ENCODE results near the gene HOXA13. TPM values are rescaled to one million over a fixed set of nuclear protein-coding genes. Genes with fewer than 3 reads are reported as not detected.

The HOXA13 gene
- total and polyA plus RNA-seq, 8 donors: 29.0 TPM; not detected in 7

DNA sequence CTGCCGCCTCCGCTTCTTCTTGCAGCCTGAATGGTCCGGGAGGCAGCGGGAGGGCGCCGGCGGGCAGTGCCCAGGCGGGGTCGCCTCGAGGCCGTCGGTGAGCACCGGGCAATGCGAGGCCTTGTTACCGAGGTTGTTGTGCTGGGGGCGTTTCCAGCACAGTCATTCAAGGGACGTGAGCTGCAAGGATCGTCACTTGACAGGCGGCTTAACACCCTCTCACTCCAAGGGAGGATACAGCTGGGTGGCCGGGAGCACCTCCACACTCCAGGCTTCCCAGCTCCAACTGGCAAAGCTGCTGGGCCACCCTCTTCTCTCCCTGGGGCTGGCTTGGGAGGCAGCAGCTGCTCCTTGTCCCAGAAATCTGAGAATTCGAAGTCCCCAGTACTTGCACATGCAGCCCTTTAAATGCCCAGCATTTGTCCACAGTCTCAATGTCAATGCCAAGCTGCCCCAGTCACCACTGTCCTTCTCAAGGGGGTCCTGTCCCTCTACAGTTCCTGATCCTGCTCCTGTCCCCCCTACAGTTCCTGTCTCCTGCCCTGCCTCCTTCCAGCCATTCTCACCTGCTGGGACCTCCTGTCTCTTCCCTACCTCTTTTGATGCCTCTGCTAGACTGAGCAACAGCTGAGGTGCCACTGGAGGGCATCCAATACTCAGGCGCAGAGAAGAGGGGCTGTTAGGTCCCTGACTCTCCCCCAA is 10.4 kb downstream of the HOXA13 start:
- peaks cover 0 to 14% (median 0%) of the 10 kb centered on the region in 4 donors for H3K9me3 ChIP-seq
- H3K4me3 ChIP-seq: peak overlapping the region in 2 of 4 donors; percentile 19 to 33
- intact Hi-C loops (cut with DNase I; ENCODE audit: low total_unique reads): no loop called here
- peak in 1 of 2 donors; percentile 13 for DNase-seq
- H3K4me1 ChIP-seq: peaks cover 42 to 61% (median 56%) of the 10 kb centered on the region in 4 donors
- H3K27me3 ChIP-seq: peaks cover 85 to 100% (median 99%) of the 10 kb centered on the region in 3 donors
- TF ChIP-seq POLR2AphosphoS5 (IDR thresholded peaks at IDR 0.05): no peak
- 6 to 35% (median 12%) methylated on average over 4 to 22 of the region's 22 CpGs for WGBS, 5 donors
- H3K27ac ChIP-seq: no peak overlapping the region
- H3K36me3 ChIP-seq: no peaks in the 10 kb centered on the region

DNA sequence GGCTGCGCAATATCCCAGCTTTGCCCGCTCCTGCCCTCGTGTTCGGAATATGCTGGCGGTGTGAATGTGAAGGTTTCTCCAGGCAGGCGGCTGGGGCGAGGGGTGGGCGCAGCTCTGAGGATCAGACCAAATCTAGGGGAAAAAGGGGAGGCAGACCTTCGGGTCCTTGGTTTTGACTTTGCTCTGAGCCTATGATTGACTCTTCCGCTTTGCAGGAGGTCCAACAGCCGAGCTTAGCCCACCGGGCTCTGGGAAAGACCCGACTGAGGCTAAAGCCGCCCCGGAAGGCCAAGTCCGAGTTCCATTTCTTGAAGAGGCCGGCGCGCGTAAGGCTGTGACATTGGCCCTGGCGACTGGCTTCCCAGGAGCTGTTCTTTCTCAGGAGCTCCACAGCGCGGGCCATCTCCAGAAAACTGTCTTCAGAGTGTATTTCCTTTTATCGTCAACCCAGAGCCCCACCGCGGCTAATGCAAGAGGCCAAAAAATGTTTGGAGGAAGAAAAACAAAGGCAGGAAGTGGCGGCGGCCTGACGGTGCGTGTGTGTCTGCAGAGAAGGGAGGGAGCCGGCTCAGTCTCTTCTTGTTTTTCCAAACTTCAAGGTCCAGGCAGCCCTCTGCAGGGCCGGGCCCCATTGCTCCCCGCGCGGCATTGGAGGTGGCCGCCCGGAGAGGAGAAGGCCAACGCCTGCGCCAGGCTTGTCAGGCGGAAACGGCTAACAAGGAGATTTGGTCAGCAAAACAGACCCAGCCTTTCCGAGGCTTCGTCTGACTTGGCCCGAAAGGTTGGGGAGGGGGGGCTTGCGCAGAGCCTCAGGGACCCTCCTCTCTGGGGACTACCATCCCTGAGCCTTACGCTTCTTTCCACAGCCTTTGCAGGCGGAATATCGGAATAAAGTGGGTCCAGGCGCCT is 11.3 kb downstream of the HOXA13 start:
- Histone ChIP-seq H3K27me3 (peaks cover 84 to 100% (median 100%) of the 10 kb centered on the region in 3 donors), H3K4me3 (peak overlapping the region in 2 of 4 donors; percentile 19 to 33), H3K9me3 (peaks cover 0 to 16% (median 0%) of the 10 kb centered on the region in 4 donors), H3K36me3 (no peaks in the 10 kb centered on the region), H3K4me1 (peaks cover 50 to 68% (median 64%) of the 10 kb centered on the region in 4 donors), H3K27ac (no peak overlapping the region)
- intact Hi-C loops (cut with DNase I; ENCODE audit: low total_unique reads): no loop called here
- TF ChIP-seq EP300 (IDR thresholded peaks at IDR 0.05) (no peak), POLR2AphosphoS5 (IDR thresholded peaks at IDR 0.05) (no peak), POLR2A (IDR thresholded peaks at IDR 0.05) (no peak)
- TF ChIP-seq, protein P1, sequence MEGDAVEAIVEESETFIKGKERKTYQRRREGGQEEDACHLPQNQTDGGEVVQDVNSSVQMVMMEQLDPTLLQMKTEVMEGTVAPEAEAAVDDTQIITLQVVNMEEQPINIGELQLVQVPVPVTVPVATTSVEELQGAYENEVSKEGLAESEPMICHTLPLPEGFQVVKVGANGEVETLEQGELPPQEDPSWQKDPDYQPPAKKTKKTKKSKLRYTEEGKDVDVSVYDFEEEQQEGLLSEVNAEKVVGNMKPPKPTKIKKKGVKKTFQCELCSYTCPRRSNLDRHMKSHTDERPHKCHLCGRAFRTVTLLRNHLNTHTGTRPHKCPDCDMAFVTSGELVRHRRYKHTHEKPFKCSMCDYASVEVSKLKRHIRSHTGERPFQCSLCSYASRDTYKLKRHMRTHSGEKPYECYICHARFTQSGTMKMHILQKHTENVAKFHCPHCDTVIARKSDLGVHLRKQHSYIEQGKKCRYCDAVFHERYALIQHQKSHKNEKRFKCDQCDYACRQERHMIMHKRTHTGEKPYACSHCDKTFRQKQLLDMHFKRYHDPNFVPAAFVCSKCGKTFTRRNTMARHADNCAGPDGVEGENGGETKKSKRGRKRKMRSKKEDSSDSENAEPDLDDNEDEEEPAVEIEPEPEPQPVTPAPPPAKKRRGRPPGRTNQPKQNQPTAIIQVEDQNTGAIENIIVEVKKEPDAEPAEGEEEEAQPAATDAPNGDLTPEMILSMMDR (IDR thresholded peaks at IDR 0.05): no peak
- 7 to 14% (median 8%) methylated on average over 23 to 49 of the region's 49 CpGs for WGBS, 5 donors
- DNase-seq: peak in 1 of 2 donors; percentile 28

DNA sequence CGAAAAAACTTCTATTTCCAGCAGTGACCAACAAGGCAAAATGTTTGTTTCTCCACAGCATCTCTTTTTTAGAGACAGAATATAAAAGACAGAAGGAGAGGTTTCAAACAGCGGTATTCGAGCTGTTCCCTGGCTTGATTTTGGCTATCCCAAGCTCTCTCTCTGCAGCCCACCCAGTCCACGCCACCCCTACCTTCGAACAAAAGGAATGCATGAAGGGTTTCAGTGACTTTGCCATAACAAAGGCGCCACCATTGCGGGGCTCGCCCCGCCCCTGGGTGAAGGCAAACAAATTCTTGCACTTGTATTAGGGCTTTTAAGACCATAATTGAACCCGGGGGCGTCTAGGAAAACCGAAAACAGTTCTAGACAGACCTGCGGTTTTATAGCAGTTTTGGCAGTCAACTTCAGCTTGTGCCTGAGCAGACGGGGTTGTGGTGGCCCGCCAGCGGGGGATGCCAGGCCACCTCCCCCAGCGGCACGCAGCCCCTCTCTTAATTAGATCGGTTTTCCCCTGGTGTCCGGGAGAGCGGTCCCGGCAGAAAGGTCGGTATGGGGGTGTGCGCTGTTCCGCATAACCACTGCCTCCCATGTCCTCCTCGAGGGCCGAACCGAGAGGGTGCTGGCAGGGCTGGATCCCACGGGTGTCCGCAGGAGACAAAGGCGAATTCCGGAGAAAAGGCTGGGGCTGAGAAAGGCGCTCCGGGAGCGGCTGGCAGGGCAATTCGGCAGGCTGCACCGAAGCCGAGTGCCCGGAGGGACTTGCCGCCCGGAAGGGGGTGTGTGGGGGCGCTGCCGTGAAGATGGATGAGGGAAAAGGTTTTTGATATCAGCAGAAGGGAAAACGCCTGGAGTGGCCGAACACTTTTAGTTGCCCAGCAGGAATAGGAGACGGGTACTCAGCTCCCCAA is 12.2 kb downstream of the HOXA13 start:
- Histone ChIP-seq H3K4me3 (peak overlapping the region in 2 of 4 donors; percentile 19 to 33), H3K27ac (no peak overlapping the region), H3K9me3 (peaks cover 0 to 16% (median 0%) of the 10 kb centered on the region in 4 donors), H3K36me3 (no peaks in the 10 kb centered on the region), H3K27me3 (peaks cover 82 to 100% (median 100%) of the 10 kb centered on the region in 3 donors), H3K4me1 (peaks cover 44 to 68% (median 62%) of the 10 kb centered on the region in 4 donors)
- intact Hi-C loops (cut with DNase I; ENCODE audit: low total_unique reads): no loop called here
- 5 to 10% (median 9%) methylated on average over 36 to 46 of the region's 46 CpGs for WGBS, 5 donors
- TF ChIP-seq EP300 (IDR thresholded peaks at IDR 0.05): no peak
- no peak for TF ChIP-seq POLR2A (IDR thresholded peaks at IDR 0.05)
- no peak for TF ChIP-seq POLR2AphosphoS5 (IDR thresholded peaks at IDR 0.05)
- DNase-seq: peak in 1 of 2 donors; percentile 20

DNA sequence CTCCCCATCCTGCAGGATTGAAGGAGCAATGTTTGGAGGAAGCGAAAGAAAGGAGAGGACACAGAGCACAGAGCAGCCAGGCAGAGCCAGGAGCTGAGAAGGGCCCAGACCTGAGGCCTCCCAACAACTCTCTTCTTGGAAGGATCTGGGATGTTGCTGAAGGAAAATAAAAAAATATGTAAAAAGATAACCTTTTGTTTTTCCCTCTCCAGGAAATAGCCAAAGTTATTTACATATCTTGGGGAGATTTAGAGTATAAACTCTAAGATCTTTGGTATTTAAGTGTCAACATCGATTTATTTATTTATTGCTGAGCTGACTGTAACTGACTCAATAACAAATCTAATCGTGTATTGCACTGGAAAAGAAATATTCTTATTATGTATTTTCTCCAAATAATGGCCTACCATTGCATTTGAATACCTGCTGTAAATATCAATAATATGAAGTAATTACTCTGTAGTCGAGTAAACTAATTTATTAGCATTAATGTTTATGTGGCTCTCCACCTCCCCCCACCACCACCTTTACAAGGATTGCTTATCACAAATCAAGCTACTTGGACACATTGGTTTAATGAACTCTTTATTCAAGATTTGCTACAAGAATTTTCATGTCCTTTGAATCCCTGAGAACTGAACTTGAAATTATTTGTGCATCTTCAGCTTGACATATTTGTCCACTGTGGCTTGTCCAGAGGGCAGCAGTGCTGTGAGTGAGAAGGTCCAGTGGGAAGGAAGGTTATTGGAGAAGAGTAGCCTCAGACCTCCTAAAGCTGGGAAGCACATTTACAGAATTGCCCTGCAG is 13.0 kb downstream of the HOXA13 start:
- Histone ChIP-seq H3K36me3 (no peaks in the 10 kb centered on the region), H3K27ac (no peak overlapping the region), H3K27me3 (peaks cover 76 to 100% (median 100%) of the 10 kb centered on the region in 3 donors), H3K4me3 (no peak overlapping the region), H3K4me1 (peaks cover 36 to 60% (median 54%) of the 10 kb centered on the region in 4 donors), H3K9me3 (peaks cover 0 to 16% (median 0%) of the 10 kb centered on the region in 4 donors)
- intact Hi-C loops (cut with DNase I; ENCODE audit: low total_unique reads): no loop called here
- no peak for DNase-seq
- 14 to 22% (median 21%) methylated on average over 4 of the region's 4 CpGs for WGBS, 5 donors
- TF ChIP-seq, protein P1 (IDR thresholded peaks at IDR 0.05): no peak
- TF ChIP-seq POLR2A (IDR thresholded peaks at IDR 0.05): no peak
- no peak for TF ChIP-seq EP300 (IDR thresholded peaks at IDR 0.05)
- TF ChIP-seq POLR2AphosphoS5 (IDR thresholded peaks at IDR 0.05): no peak

All from stomach (tissue), 9 donors.